ENCODE measurements around the gene RBFA. TPM values are rescaled to one million over a fixed set of nuclear protein-coding genes. Genes with fewer than 3 reads are reported as not detected.

RBFA gene
- total and polyA plus RNA-seq, 3 donors from 2014 or later: 25.9 to 57.6 (median 57.0) TPM

DNA sequence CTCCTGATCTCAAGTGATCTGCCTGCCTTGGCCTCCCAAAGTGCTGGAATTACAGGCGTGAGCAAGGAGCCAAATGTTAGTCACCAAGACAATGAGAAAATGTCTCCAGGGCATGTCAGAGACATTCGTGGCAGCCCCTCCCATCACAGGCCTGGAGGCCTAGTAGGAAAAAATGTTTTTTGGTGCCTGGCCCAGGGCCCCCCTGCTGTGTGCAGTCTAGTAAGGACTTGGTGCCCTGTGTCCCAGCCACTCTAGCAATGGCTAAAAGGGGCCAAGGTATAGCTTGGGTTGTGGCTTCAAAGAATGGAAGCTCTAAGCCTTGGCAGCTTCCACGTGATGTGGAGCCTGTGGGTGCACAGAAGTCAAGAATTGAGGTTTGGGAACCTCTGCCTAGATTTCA is 33.4 kb upstream of the RBFA start:
- Histone ChIP-seq H3K4me3 (no peak overlapping the region), H3K36me3 (ENCODE audit: low read depth, missing control alignments) (no peaks in the 10 kb centered on the region), H3K9me3 (no peaks in the 10 kb centered on the region), H3K27me3 (no peaks in the 10 kb centered on the region), H3K27ac (no peak overlapping the region), H3K4me1 (no peaks in the 10 kb centered on the region)
- intact Hi-C loops (cut with DNase I; ENCODE audit: low total_unique reads): no loop called here
- TF ChIP-seq CTCF (IDR thresholded peaks at IDR 0.05): no peak
- WGBS, 2 donors: 80 to 93% methylated on average over 3 of the region's 3 CpGs
- DNase-seq: no peak

DNA sequence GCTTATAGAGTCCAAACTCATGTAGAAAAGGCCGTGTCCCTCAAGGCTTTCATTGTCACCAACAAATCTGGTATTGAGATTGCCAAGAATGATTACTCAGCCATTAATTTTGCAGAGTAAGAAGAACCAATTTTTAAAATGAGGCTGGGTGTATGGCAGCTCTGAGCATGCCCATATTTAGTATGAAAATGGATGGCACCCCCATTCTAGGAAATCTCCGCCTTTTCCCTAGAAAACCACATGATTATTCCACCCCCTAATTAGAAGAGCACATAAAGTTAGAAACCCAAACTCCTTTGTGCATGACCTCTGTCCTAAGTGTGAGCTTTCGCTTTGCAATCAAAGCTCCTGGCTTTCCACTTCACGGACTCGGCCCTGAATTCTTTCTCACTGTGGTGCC is 31.8 kb upstream of the RBFA start:
- Histone ChIP-seq H3K4me1 (no peaks in the 10 kb centered on the region), H3K27ac (no peak overlapping the region), H3K36me3 (ENCODE audit: low read depth, missing control alignments) (no peaks in the 10 kb centered on the region), H3K27me3 (no peaks in the 10 kb centered on the region), H3K9me3 (no peaks in the 10 kb centered on the region), H3K4me3 (no peak overlapping the region)
- intact Hi-C loops (cut with DNase I; ENCODE audit: low total_unique reads): no loop called here
- TF ChIP-seq CTCF (IDR thresholded peaks at IDR 0.05) (no peak), POLR2A (IDR thresholded peaks at IDR 0.05) (no peak)
- 95% methylated on average over 5 of the region's 5 CpGs for WGBS, 2 donors
- DNase-seq: no peak

GRCh38 chr18:80004600-80005342 is 29.5 kb upstream of the RBFA start:
- H3K4me1 ChIP-seq: no peaks in the 10 kb centered on the region
- WGBS, 2 donors: 85 to 89% methylated on average over 12 of the region's 12 CpGs
- DNase-seq: no peak
- H3K36me3 ChIP-seq (ENCODE audit: low read depth, missing control alignments): no peaks in the 10 kb centered on the region
- no peak overlapping the region for H3K4me3 ChIP-seq
- H3K9me3 ChIP-seq: no peaks in the 10 kb centered on the region
- intact Hi-C loops (cut with DNase I; ENCODE audit: low total_unique reads): no loop called here
- no peaks in the 10 kb centered on the region for H3K27me3 ChIP-seq
- H3K27ac ChIP-seq: no peak overlapping the region
- TF ChIP-seq POLR2A (IDR thresholded peaks at IDR 0.05): no peak
- no peak for TF ChIP-seq CTCF (IDR thresholded peaks at IDR 0.05)

- H3K27me3 ChIP-seq: no peaks in the 10 kb centered on the region
- no peak overlapping the region for H3K4me3 ChIP-seq
- H3K27ac ChIP-seq: no peak overlapping the region
- intact Hi-C loops (cut with DNase I; ENCODE audit: low total_unique reads): no loop called here
- no peak for DNase-seq
- no peaks in the 10 kb centered on the region for H3K4me1 ChIP-seq
- TF ChIP-seq POLR2A (IDR thresholded peaks at IDR 0.05) (no peak), CTCF (IDR thresholded peaks at IDR 0.05) (no peak)
- no peaks in the 10 kb centered on the region for H3K9me3 ChIP-seq
- no peaks in the 10 kb centered on the region for H3K36me3 ChIP-seq (ENCODE audit: low read depth, missing control alignments)
- 72 to 74% methylated on average over 7 of the region's 7 CpGs for WGBS, 2 donors
Observed at GRCh38 chr18:80006724-80007123, 27.5 kb upstream of the RBFA start.
